ENCODE measurements around the gene KIAA0586. TPM values are rescaled to one million over a fixed set of nuclear protein-coding genes. Genes with fewer than 3 reads are reported as not detected.

Gene KIAA0586
- total RNA-seq, 4 donors from 2014 or later = 10.8 to 17.1 (median 13.9) TPM

GRCh38 chr14:58479975-58480374 is 52.5 kb downstream of the KIAA0586 start:
- TF ChIP-seq POLR2A (IDR thresholded peaks at IDR 0.05; ENCODE audit: low read depth) = no peak
- TF ChIP-seq EP300 (IDR thresholded peaks at IDR 0.05) = no peak
- TF ChIP-seq POLR2AphosphoS5 (IDR thresholded peaks at IDR 0.05) = no peak
- TF ChIP-seq, protein P1, sequence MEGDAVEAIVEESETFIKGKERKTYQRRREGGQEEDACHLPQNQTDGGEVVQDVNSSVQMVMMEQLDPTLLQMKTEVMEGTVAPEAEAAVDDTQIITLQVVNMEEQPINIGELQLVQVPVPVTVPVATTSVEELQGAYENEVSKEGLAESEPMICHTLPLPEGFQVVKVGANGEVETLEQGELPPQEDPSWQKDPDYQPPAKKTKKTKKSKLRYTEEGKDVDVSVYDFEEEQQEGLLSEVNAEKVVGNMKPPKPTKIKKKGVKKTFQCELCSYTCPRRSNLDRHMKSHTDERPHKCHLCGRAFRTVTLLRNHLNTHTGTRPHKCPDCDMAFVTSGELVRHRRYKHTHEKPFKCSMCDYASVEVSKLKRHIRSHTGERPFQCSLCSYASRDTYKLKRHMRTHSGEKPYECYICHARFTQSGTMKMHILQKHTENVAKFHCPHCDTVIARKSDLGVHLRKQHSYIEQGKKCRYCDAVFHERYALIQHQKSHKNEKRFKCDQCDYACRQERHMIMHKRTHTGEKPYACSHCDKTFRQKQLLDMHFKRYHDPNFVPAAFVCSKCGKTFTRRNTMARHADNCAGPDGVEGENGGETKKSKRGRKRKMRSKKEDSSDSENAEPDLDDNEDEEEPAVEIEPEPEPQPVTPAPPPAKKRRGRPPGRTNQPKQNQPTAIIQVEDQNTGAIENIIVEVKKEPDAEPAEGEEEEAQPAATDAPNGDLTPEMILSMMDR (IDR thresholded peaks at IDR 0.05) = no peak
- Histone ChIP-seq H3K27ac (replicated peaks in 1 of 4) (no peak overlapping the region), H3K27me3 (no peaks in the 10 kb centered on the region), H3K4me1 (no peaks in the 10 kb centered on the region), H3K9me3 (no peaks in the 10 kb centered on the region), H3K4me3 (no peak overlapping the region), H3K36me3 (peaks cover 18 to 63% (median 37%) of the 10 kb centered on the region in 4 donors)
- WGBS = 97% methylated on average over 1 of the region's 1 CpG
- no peak for DNase-seq (ENCODE audit: extremely low spot score)
- intact Hi-C loops (cut with DNase I) = no loop called here

GRCh38 chr14:58484176-58484575 is 56.7 kb downstream of the KIAA0586 start:
- Histone ChIP-seq H3K9me3 (no peaks in the 10 kb centered on the region), H3K36me3 (peaks cover 16 to 57% (median 32%) of the 10 kb centered on the region in 4 donors), H3K4me3 (no peak overlapping the region), H3K4me1 (no peaks in the 10 kb centered on the region), H3K27ac (replicated peaks in 1 of 4) (no peak overlapping the region), H3K27me3 (no peaks in the 10 kb centered on the region)
- DNase-seq (ENCODE audit: extremely low spot score) = no peak
- WGBS = 92% methylated on average over 1 of the region's 1 CpG
- TF ChIP-seq, protein P1 (IDR thresholded peaks at IDR 0.05) = no peak
- TF ChIP-seq POLR2A (IDR thresholded peaks at IDR 0.05; ENCODE audit: low read depth) (no peak), EP300 (IDR thresholded peaks at IDR 0.05) (no peak)
- intact Hi-C loops (cut with DNase I) = no loop called here

GRCh38 chr14:58488550-58488949 is 61.0 kb downstream of the KIAA0586 start:
- WGBS = 89% methylated on average over 1 of the region's 1 CpG
- Histone ChIP-seq H3K4me1 (no peaks in the 10 kb centered on the region), H3K4me3 (no peak overlapping the region), H3K9me3 (no peaks in the 10 kb centered on the region), H3K27ac (replicated peaks in 1 of 4) (no peak overlapping the region), H3K27me3 (no peaks in the 10 kb centered on the region), H3K36me3 (peaks cover 15 to 65% (median 35%) of the 10 kb centered on the region in 4 donors)
- TF ChIP-seq POLR2AphosphoS5 (IDR thresholded peaks at IDR 0.05) = no peak
- no peak for TF ChIP-seq POLR2A (IDR thresholded peaks at IDR 0.05; ENCODE audit: low read depth)
- no peak for TF ChIP-seq EP300 (IDR thresholded peaks at IDR 0.05)
- TF ChIP-seq, protein P1 (IDR thresholded peaks at IDR 0.05) = no peak
- intact Hi-C loops (cut with DNase I) = no loop called here
- no peak for DNase-seq (ENCODE audit: extremely low spot score)

DNA sequence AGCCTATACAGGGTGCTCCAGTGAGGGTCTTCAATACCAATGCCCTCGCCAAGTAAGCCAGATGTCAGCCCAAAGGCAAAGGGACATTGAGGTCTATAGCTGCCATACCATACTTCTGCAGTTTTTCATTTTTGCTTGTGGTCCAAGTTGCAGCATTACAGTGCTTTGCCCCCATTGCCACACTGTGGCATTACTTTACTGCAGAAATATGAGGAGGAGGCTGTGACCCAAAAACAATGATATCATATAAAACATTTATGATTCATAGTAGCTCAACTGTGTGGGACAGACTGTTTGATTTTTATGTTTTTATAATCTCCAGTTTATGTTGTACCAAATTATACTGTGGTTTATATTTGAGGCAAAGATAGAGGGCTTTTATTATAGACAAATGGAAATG is 64.1 kb downstream of the KIAA0586 start:
- peaks cover 15 to 69% (median 45%) of the 10 kb centered on the region in 4 donors for H3K36me3 ChIP-seq
- no peak overlapping the region for H3K27ac ChIP-seq (replicated peaks in 1 of 4)
- intact Hi-C loops (cut with DNase I) = no loop called here
- no peaks in the 10 kb centered on the region for H3K9me3 ChIP-seq
- H3K4me1 ChIP-seq = no peaks in the 10 kb centered on the region
- no peak overlapping the region for H3K4me3 ChIP-seq
- WGBS = 100% methylated on average over 1 of the region's 1 CpG
- H3K27me3 ChIP-seq = no peaks in the 10 kb centered on the region
- no peak for DNase-seq (ENCODE audit: extremely low spot score)
- TF ChIP-seq POLR2A (IDR thresholded peaks at IDR 0.05; ENCODE audit: low read depth) = no peak
- TF ChIP-seq POLR2AphosphoS5 (IDR thresholded peaks at IDR 0.05) = no peak
- TF ChIP-seq, protein P1 (IDR thresholded peaks at IDR 0.05) = no peak
- no peak for TF ChIP-seq EP300 (IDR thresholded peaks at IDR 0.05)

DNA sequence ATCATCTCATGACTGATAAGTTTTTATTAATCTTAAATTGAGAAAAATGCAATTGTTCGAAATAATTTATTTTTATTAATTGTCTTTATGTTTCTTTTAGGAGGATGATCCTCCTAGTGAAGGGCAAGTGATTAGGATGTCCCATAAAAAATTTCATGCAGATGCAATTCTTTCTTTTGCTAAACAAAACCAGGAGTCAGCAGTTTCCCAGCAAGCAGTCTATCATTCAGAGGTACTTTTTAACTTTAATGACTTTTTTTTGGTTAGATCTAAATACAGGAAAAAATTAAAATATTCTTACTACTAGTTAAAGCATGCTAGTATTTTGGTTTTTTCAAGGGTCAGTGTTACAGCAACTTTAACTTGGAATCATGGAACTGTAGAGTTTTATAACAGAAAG is 64.5 kb downstream of the KIAA0586 start:
- Histone ChIP-seq H3K4me1 (no peaks in the 10 kb centered on the region), H3K36me3 (peaks cover 12 to 67% (median 45%) of the 10 kb centered on the region in 4 donors), H3K27ac (replicated peaks in 1 of 4) (no peak overlapping the region), H3K9me3 (no peaks in the 10 kb centered on the region), H3K4me3 (no peak overlapping the region), H3K27me3 (no peaks in the 10 kb centered on the region)
- intact Hi-C loops (cut with DNase I) = no loop called here
- 96% methylated on average over 1 of the region's 1 CpG for WGBS
- TF ChIP-seq, protein P1 (IDR thresholded peaks at IDR 0.05) = no peak
- TF ChIP-seq POLR2AphosphoS5 (IDR thresholded peaks at IDR 0.05) = no peak
- TF ChIP-seq POLR2A (IDR thresholded peaks at IDR 0.05; ENCODE audit: low read depth) = no peak
- TF ChIP-seq EP300 (IDR thresholded peaks at IDR 0.05) = no peak
- DNase-seq (ENCODE audit: extremely low spot score) = no peak
